GM23338 (cell line): ENCODE data around the gene SNTG2. TPM values are rescaled to one million over a fixed set of nuclear protein-coding genes. Genes with fewer than 3 reads are reported as not detected.

Source experiments
- ATAC-seq: fragments of 200-7000 bp; cut with Tn5 transposase; 3 replicates; pipeline ENCODE4 v1.9.1; 2020
- DNase-seq: peaks from one replicate; pipeline ENCODE4 v3.0.0-alpha.2; 2015; ENCODE audit warnings: low spot score
- H2AFZ ChIP-seq: fragments of 200-600 bp; sonication (generic); 2 replicates; pipeline ENCODE4 v1.8.0; 2016; ENCODE audit warnings: antibody characterized with exemption, mild to moderate bottlenecking, moderate library complexity
- H3F3A ChIP-seq: fragments of 200-600 bp; sonication (generic); replicated peaks from 2 replicates; pipeline ENCODE4 v1.8.0; 2017; ENCODE audit warnings: antibody characterized with exemption, mixed run types, low read depth
- H3K27ac ChIP-seq: fragments of 200-600 bp; sonication (generic); 2 replicates; pipeline ENCODE4 v1.6.1; 2016; ENCODE audit warnings: low read depth
- H3K27me3 ChIP-seq: fragments of 200-600 bp; sonication (generic); 2 replicates; pipeline ENCODE4 v1.8.0; 2016; ENCODE audit warnings: mild to moderate bottlenecking, mixed run types, moderate library complexity; ENCODE audit not compliant: insufficient read depth
- H3K36me3 ChIP-seq: fragments of 200-600 bp; sonication (generic); 2 replicates; pipeline ENCODE4 v1.8.0; 2016; ENCODE audit warnings: mild to moderate bottlenecking; ENCODE audit not compliant: insufficient read depth
- H3K4me1 ChIP-seq: fragments of 200-600 bp; sonication (generic); 2 replicates; pipeline ENCODE4 v1.8.0; 2016; ENCODE audit warnings: mild to moderate bottlenecking, moderate library complexity; ENCODE audit not compliant: insufficient read depth
- H3K4me2 ChIP-seq: fragments of 200-600 bp; sonication (generic); 2 replicates; pipeline ENCODE4 v1.7.1; 2017; ENCODE audit warnings: mixed run types
- H3K4me3 ChIP-seq: fragments of 200-600 bp; sonication (generic); 2 replicates; pipeline ENCODE4 v1.6.1; 2016; ENCODE audit warnings: mixed run types
- H3K79me2 ChIP-seq: fragments of 200-600 bp; sonication (generic); replicated peaks from 2 replicates; pipeline ENCODE4 v1.8.0; 2017; ENCODE audit warnings: mild to moderate bottlenecking; ENCODE audit not compliant: insufficient read depth
- H3K9me2 ChIP-seq: fragments of 200-600 bp; sonication (generic); 2 replicates; pipeline ENCODE4 v1.8.0; 2017; ENCODE audit not compliant: insufficient read depth
- H4K20me1 ChIP-seq: fragments of 200-600 bp; sonication (generic); replicated peaks from 2 replicates; pipeline ENCODE4 v1.8.0; 2017; ENCODE audit warnings: mild to moderate bottlenecking; ENCODE audit not compliant: insufficient read depth
- H3K27ac Mint-ChIP-seq: 2 replicates; pipeline ENCODE4 v1.8.0; 2020; ENCODE audit warnings: inconsistent platforms, mild to moderate bottlenecking, moderate library complexity, mixed read lengths
- H3K27me3 Mint-ChIP-seq: 3 replicates; pipeline ENCODE4 v1.8.0; 2022; ENCODE audit warnings: low read depth, mild to moderate bottlenecking, moderate library complexity, mixed read lengths, inconsistent platforms; ENCODE audit not compliant: insufficient read depth, poor library complexity
- H3K36me3 Mint-ChIP-seq: 3 replicates; pipeline ENCODE4 v1.8.0; 2021; ENCODE audit warnings: low read depth, mild to moderate bottlenecking, inconsistent platforms, moderate library complexity, mixed read lengths
- H3K4me1 Mint-ChIP-seq: 3 replicates; pipeline ENCODE4 v1.8.0; 2020; ENCODE audit warnings: mild to moderate bottlenecking, inconsistent platforms, mixed read lengths
- H3K4me3 Mint-ChIP-seq: 3 replicates; pipeline ENCODE4 v1.8.0; 2021; ENCODE audit warnings: moderate library complexity, mild to moderate bottlenecking, inconsistent platforms, mixed read lengths
- H3K9me3 Mint-ChIP-seq: 3 replicates; pipeline ENCODE4 v1.8.0; 2020; ENCODE audit warnings: moderate library complexity, mild to moderate bottlenecking, inconsistent platforms, mixed read lengths
- CREB1 ChIP-seq: fragments of 250-450 bp; sonication (Bioruptor Pico); IDR thresholded peaks from 2 replicates; pipeline ENCODE4 v1.5.0; 2020; ENCODE audit warnings: low read depth, mild to moderate bottlenecking, moderate library complexity
- EZH2phosphoT487 ChIP-seq: fragments of 200-600 bp; sonication (generic); IDR thresholded peaks from one replicate; pipeline ENCODE4 v1.8.1; 2018; ENCODE audit warnings: antibody characterized with exemption; ENCODE audit not compliant: unreplicated experiment
- NANOG ChIP-seq: IDR thresholded peaks from 2 replicates; pipeline ENCODE4 v1.6.1; 2016; ENCODE audit warnings: antibody characterized with exemption, borderline replicate concordance
- STAT1 ChIP-seq: IDR thresholded peaks from one replicate; pipeline ENCODE4 v1.6.1; 2016; ENCODE audit warnings: antibody characterized with exemption; ENCODE audit not compliant: unreplicated experiment
- polyA plus RNA-seq: library from polyadenylated mRNA; unstranded; fragments of >200 nt; fragmentation: Nextera tagmentation; extraction: Ambion mirVana; gene quantifications from 2 replicates; pipeline ENCODE4 v1.2.1, GENCODE V29; 2016
- total RNA-seq: library from RNA; depleted of rRNA; stranded (reverse); fragments of >200 nt; shearing (Covaris generic); gene quantifications from 2 replicates; pipeline ENCODE4 v1.2.3, GENCODE V29; 2014
- TF ChIP-seq, protein P1 (sequence below): IDR thresholded peaks from 2 replicates; pipeline ENCODE4 v1.6.1; 2016; ENCODE audit warnings: antibody characterized with exemption
- TF ChIP-seq, protein P2 (sequence below): fragments of 250-450 bp; sonication (Bioruptor Pico); IDR thresholded peaks from 2 replicates; pipeline ENCODE4 v1.5.0; 2020; ENCODE audit warnings: mild to moderate bottlenecking, moderate library complexity

Gene SNTG2
- total and polyA plus RNA-seq, 2 experiments from 2014 or later: 27.5 to 60.4 TPM

DNA sequence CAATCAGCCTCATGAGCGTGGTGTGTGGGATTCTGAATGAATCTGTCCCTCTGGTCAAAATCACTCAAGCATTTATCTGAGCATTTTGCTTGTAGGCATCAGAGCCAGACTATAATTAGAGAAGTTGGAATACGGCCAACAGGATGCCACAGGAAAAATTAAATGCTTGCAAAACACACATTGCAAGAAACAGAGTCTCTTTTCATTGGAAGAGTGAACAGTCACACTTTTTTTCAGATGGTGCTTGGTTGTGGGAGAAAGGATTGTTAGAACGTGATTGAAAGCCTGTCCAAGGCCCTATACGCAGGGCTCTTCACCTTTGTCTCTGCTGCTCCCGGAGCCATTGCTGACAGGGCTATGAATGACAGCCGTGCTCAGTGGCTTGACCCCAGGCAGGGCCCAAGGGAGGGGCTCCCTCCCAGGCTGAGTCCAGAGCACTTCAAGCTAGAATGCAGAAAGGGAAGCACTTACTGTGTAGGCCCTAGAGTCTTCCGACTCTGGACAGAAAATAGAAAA lies 59.8 kb downstream of the SNTG2 start:
- Histone ChIP-seq H3K4me3 (no peak overlapping the region), H3K36me3 (no peaks in the 10 kb centered on the region), H3F3A (no peaks in the 10 kb centered on the region; the same call in 1 of the 2 replicates), H3K27ac (no peak overlapping the region), H4K20me1 (peaks cover 56% of the 10 kb centered on the region), H3K27me3 (no peaks in the 10 kb centered on the region), H3K4me1 (no peaks in the 10 kb centered on the region), H3K79me2 (peaks cover 48% of the 10 kb centered on the region), H3K9me2 (no peaks in the 10 kb centered on the region), H3K4me2 (no peak overlapping the region), H2AFZ (no peak overlapping the region)
- peak; percentile 58 for ATAC-seq
- H3K4me3 Mint-ChIP-seq: no peak overlapping the region
- DNase-seq: no peak
- peaks cover 10% of the 10 kb centered on the region; the same call in 2 of the 3 replicates for H3K4me1 Mint-ChIP-seq
- no peak for TF ChIP-seq CREB1 (CRISPR knock-in tag)
- H3K9me3 Mint-ChIP-seq: no peaks in the 10 kb centered on the region
- H3K36me3 Mint-ChIP-seq: no peaks in the 10 kb centered on the region
- H3K27me3 Mint-ChIP-seq: peaks cover 2% of the 10 kb centered on the region
- H3K27ac Mint-ChIP-seq: no peak overlapping the region

DNA sequence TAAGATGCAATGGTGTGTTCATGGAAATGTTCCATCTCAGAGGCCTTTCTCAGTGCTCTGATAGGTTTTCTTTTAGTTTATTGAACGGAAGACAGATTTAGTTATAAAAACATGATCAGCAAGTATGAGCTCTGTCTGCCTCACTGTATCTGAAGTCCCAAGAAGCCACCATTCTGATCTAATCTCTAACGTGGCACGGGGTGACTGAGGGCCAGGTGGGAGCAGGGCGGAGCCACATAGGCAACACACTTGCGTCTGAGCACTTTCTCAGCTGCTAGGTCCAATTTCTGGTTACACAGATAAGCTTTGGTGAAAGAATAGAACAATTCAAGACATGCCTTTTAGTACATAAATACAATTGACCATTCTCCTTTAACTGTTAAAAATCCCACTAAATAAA lies 60.4 kb downstream of the SNTG2 start:
- H3K36me3 Mint-ChIP-seq: no peaks in the 10 kb centered on the region
- ATAC-seq (no peak), DNase-seq (no peak)
- peaks cover 2% of the 10 kb centered on the region for H3K27me3 Mint-ChIP-seq
- Histone ChIP-seq H3K27me3 (no peaks in the 10 kb centered on the region), H3K27ac (no peak overlapping the region), H2AFZ (no peak overlapping the region), H3K79me2 (peaks cover 51% of the 10 kb centered on the region), H3K36me3 (no peaks in the 10 kb centered on the region), H3K9me2 (no peaks in the 10 kb centered on the region), H4K20me1 (peaks cover 59% of the 10 kb centered on the region), H3K4me3 (no peak overlapping the region), H3F3A (no peaks in the 10 kb centered on the region; the same call in 1 of the 2 replicates), H3K4me2 (no peak overlapping the region), H3K4me1 (no peaks in the 10 kb centered on the region)
- TF ChIP-seq CREB1 (CRISPR knock-in tag) (no peak), NANOG (no peak), EZH2phosphoT487 (no peak), STAT1 (no peak)
- TF ChIP-seq, protein P1, sequence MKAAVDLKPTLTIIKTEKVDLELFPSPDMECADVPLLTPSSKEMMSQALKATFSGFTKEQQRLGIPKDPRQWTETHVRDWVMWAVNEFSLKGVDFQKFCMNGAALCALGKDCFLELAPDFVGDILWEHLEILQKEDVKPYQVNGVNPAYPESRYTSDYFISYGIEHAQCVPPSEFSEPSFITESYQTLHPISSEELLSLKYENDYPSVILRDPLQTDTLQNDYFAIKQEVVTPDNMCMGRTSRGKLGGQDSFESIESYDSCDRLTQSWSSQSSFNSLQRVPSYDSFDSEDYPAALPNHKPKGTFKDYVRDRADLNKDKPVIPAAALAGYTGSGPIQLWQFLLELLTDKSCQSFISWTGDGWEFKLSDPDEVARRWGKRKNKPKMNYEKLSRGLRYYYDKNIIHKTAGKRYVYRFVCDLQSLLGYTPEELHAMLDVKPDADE: no peak
- TF ChIP-seq, protein P2, sequence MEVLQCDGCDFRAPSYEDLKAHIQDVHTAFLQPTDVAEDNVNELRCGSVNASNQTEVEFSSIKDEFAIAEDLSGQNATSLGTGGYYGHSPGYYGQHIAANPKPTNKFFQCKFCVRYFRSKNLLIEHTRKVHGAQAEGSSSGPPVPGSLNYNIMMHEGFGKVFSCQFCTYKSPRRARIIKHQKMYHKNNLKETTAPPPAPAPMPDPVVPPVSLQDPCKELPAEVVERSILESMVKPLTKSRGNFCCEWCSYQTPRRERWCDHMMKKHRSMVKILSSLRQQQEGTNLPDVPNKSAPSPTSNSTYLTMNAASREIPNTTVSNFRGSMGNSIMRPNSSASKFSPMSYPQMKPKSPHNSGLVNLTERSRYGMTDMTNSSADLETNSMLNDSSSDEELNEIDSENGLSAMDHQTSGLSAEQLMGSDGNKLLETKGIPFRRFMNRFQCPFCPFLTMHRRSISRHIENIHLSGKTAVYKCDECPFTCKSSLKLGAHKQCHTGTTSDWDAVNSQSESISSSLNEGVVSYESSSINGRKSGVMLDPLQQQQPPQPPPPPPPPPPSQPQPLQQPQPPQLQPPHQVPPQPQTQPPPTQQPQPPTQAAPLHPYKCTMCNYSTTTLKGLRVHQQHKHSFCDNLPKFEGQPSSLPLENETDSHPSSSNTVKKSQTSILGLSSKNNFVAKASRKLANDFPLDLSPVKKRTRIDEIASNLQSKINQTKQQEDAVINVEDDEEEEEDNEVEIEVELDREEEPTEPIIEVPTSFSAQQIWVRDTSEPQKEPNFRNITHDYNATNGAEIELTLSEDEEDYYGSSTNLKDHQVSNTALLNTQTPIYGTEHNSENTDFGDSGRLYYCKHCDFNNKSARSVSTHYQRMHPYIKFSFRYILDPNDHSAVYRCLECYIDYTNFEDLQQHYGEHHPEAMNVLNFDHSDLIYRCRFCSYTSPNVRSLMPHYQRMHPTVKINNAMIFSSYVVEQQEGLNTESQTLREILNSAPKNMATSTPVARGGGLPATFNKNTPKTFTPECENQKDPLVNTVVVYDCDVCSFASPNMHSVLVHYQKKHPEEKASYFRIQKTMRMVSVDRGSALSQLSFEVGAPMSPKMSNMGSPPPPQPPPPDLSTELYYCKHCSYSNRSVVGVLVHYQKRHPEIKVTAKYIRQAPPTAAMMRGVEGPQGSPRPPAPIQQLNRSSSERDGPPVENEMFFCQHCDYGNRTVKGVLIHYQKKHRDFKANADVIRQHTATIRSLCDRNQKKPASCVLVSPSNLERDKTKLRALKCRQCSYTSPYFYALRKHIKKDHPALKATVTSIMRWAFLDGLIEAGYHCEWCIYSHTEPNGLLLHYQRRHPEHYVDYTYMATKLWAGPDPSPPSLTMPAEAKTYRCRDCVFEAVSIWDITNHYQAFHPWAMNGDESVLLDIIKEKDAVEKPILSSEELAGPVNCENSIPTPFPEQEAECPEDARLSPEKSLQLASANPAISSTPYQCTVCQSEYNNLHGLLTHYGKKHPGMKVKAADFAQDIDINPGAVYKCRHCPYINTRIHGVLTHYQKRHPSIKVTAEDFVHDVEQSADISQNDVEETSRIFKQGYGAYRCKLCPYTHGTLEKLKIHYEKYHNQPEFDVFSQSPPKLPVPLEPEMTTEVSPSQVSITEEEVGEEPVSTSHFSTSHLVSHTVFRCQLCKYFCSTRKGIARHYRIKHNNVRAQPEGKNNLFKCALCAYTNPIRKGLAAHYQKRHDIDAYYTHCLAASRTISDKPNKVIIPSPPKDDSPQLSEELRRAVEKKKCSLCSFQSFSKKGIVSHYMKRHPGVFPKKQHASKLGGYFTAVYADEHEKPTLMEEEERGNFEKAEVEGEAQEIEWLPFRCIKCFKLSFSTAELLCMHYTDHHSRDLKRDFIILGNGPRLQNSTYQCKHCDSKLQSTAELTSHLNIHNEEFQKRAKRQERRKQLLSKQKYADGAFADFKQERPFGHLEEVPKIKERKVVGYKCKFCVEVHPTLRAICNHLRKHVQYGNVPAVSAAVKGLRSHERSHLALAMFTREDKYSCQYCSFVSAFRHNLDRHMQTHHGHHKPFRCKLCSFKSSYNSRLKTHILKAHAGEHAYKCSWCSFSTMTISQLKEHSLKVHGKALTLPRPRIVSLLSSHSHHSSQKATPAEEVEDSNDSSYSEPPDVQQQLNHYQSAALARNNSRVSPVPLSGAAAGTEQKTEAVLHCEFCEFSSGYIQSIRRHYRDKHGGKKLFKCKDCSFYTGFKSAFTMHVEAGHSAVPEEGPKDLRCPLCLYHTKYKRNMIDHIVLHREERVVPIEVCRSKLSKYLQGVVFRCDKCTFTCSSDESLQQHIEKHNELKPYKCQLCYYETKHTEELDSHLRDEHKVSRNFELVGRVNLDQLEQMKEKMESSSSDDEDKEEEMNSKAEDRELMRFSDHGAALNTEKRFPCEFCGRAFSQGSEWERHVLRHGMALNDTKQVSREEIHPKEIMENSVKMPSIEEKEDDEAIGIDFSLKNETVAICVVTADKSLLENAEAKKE (CRISPR knock-in tag): no peak
- peaks cover 13% of the 10 kb centered on the region; the same call in 2 of the 3 replicates for H3K4me1 Mint-ChIP-seq
- H3K9me3 Mint-ChIP-seq: no peaks in the 10 kb centered on the region
- no peak overlapping the region for H3K4me3 Mint-ChIP-seq
- no peak overlapping the region for H3K27ac Mint-ChIP-seq
